IMR-90 (cell line): ENCODE results near the gene UBA1. TPM values are rescaled to one million over a fixed set of nuclear protein-coding genes. Genes with fewer than 3 reads are reported as not detected.

Source experiments
- ATAC-seq: fragments of 200-7000 bp; cut with Tn5 transposase; 2 replicates; pipeline ENCODE4 v1.9.1; 2020; ENCODE audit warnings: low read depth, mild to moderate bottlenecking, moderate library complexity
- BruUV-seq: library from RNA; stranded (reverse); fragments of 400-500 nt; replicated peaks from 2 replicates; lab custom pipeline; 2021; lab: Mats Ljungman, UMichigan
- CTCF ChIA-PET: fragments of 300-600 bp; formaldehyde crosslinking; extraction: SDS; loops from one replicate; lab custom pipeline; 2021; ENCODE audit warnings: antibody characterized with exemption; lab: Yijun Ruan, JAX
- POLR2A ChIA-PET: fragments of 300-600 bp; sonication (Branson Sonifier 250); formaldehyde crosslinking; loops from one replicate; lab custom pipeline; 2022; ENCODE audit warnings: antibody characterized with exemption; ENCODE audit not compliant: unreplicated experiment; lab: Charles Lee
- DNase-seq: peaks from one replicate; pipeline ENCODE4 v3.0.0; 2013
- H2AFZ ChIP-seq: replicated peaks from 2 replicates; pipeline ENCODE3; 2013; ENCODE audit warnings: low read length, mild to moderate bottlenecking; ENCODE audit not compliant: poor library complexity
- H2AK5ac ChIP-seq: 2 replicates; pipeline ENCODE4 v1.6.1; 2013; ENCODE audit warnings: low read depth, low read length, inconsistent platforms
- H2AK9ac ChIP-seq: replicated peaks from 2 replicates; pipeline ENCODE3; 2013; ENCODE audit warnings: mild to moderate bottlenecking, low read depth, low read length, moderate library complexity; ENCODE audit not compliant: poor library complexity
- H2BK120ac ChIP-seq: 2 replicates; pipeline ENCODE4 v1.6.1; 2013; ENCODE audit warnings: low read depth, low read length, inconsistent platforms
- H2BK15ac ChIP-seq: 3 replicates; pipeline ENCODE4 v1.6.1; 2013; ENCODE audit warnings: low read depth, low read length, inconsistent platforms
- H2BK20ac ChIP-seq: 2 replicates; pipeline ENCODE4 v1.6.1; 2013; ENCODE audit warnings: low read depth, mild to moderate bottlenecking, inconsistent platforms, low read length, moderate library complexity
- H2BK5ac ChIP-seq: 2 replicates; pipeline ENCODE4 v1.6.1; 2013; ENCODE audit warnings: mild to moderate bottlenecking, low read depth, low read length, inconsistent platforms; ENCODE audit not compliant: poor library complexity, severe bottlenecking
- H3K14ac ChIP-seq: replicated peaks from 2 replicates; pipeline ENCODE4 v1.6.1; 2013; ENCODE audit warnings: low read depth, low read length, inconsistent platforms
- H3K18ac ChIP-seq: 2 replicates; pipeline ENCODE4 v1.6.1; 2013; ENCODE audit warnings: low read depth, low read length, control low read depth
- H3K23ac ChIP-seq: 2 replicates; pipeline ENCODE4 v1.6.1; 2013; ENCODE audit warnings: low read depth, low read length, inconsistent platforms
- H3K27ac ChIP-seq: 2 replicates; pipeline ENCODE4 v1.5.1; 2013; ENCODE audit warnings: mild to moderate bottlenecking, control low read depth, low read length; ENCODE audit not compliant: insufficient read depth
- H3K27me3 ChIP-seq: 2 replicates; pipeline ENCODE4 v1.6.1; 2013; ENCODE audit warnings: low read length; ENCODE audit not compliant: control insufficient read depth, insufficient read depth
- H3K36me3 ChIP-seq: 2 replicates; pipeline ENCODE4 v1.6.1; 2013; ENCODE audit warnings: low read length, mixed read lengths; ENCODE audit not compliant: control insufficient read depth, insufficient read depth
- H3K4ac ChIP-seq: 2 replicates; pipeline ENCODE4 v1.6.1; 2013; ENCODE audit warnings: low read depth, low read length, inconsistent platforms
- H3K4me1 ChIP-seq: 2 replicates; pipeline ENCODE4 v1.6.1; 2013; ENCODE audit warnings: low read length, mixed read lengths; ENCODE audit not compliant: control insufficient read depth, insufficient read depth
- H3K4me2 ChIP-seq: 2 replicates; pipeline ENCODE4 v1.6.1; 2013; ENCODE audit warnings: low read depth, mild to moderate bottlenecking, control low read depth, low read length, moderate library complexity
- H3K4me3 ChIP-seq: 2 replicates; pipeline ENCODE4 v1.5.1; 2013; ENCODE audit warnings: low read depth, mild to moderate bottlenecking, control low read depth, low read length, moderate library complexity; ENCODE audit not compliant: insufficient read depth
- H3K56ac ChIP-seq: 2 replicates; pipeline ENCODE4 v1.6.1; 2013; ENCODE audit warnings: low read length, inconsistent platforms; ENCODE audit not compliant: insufficient read depth; ENCODE audit errors: extremely low read depth
- H3K79me1 ChIP-seq, 2 experiments: 2 replicates each; pipeline ENCODE4 v1.6.1; 2013; ENCODE audit warnings: low read length in 2 of 2, inconsistent platforms in 1 of 2, low read depth in 1 of 2
- H3K9ac ChIP-seq: 2 replicates; pipeline ENCODE4 v1.6.1; 2013; ENCODE audit warnings: low read depth, low read length, control low read depth
- H3K9me1 ChIP-seq: 2 replicates; pipeline ENCODE4 v1.6.1; 2013; ENCODE audit warnings: low read length, inconsistent platforms; ENCODE audit not compliant: insufficient read depth
- H3K9me3 ChIP-seq: 2 replicates; pipeline ENCODE4 v1.6.1; 2013; ENCODE audit warnings: low read length; ENCODE audit not compliant: control insufficient read depth, insufficient read depth
- H4K20me1 ChIP-seq: 2 replicates; pipeline ENCODE4 v1.6.1; 2013; ENCODE audit warnings: low read length, inconsistent platforms; ENCODE audit not compliant: insufficient read depth
- H4K5ac ChIP-seq: 2 replicates; pipeline ENCODE4 v1.6.1; 2013; ENCODE audit warnings: mild to moderate bottlenecking, low read depth, low read length, control low read depth
- H4K8ac ChIP-seq, 2 experiments: 2 replicates each; pipeline ENCODE4 v1.6.1; 2013; ENCODE audit warnings: low read depth in 2 of 2, low read length in 2 of 2, control low read depth in 1 of 2, inconsistent platforms in 1 of 2
- H4K91ac ChIP-seq: 2 replicates; pipeline ENCODE4 v1.6.1; 2013; ENCODE audit warnings: low read depth, low read length, inconsistent platforms; ENCODE audit not compliant: insufficient read depth
- BHLHE40 ChIP-seq: fragments of 150-350 bp; IDR thresholded peaks from 2 replicates; pipeline ENCODE4 v1.6.1; 2016; ENCODE audit warnings: mild to moderate bottlenecking, low read depth, low read length
- CTCF ChIP-seq: conservative IDR thresholded peaks from 2 replicates; pipeline ENCODE4 v1.5.1; 2012; ENCODE audit warnings: mild to moderate bottlenecking, low read depth, low read length, improper control_type of control experiment
- WGBS, 2 experiments: methylation state at CpG; one replicate each; pipeline versions ENCODE4 v1.1.5 to v1.1.7; 2013; ENCODE audit warnings: missing lambda C conversion rate in 2 of 2; ENCODE audit not compliant: insufficient read length in 1 of 2; ENCODE audit errors: extremely low coverage in 2 of 2; 5-methylcytosine and 5-hydroxymethylcytosine counted together
- dilution Hi-C: fragments of 300-500 bp; cut with HindIII; formaldehyde crosslinking; loops from one replicate; pipeline ENCODE4 v1.14.3; 2018; ENCODE audit warnings: low sequenced_read_pairs; ENCODE audit not compliant: unreplicated experiment
- in situ Hi-C: fragments of 300-500 bp; cut with MboI; formaldehyde crosslinking; loops from 3 replicates; pipeline ENCODE4 v1.14.3; 2019; ENCODE audit warnings: low sequenced_read_pairs, inconsistent platforms, mixed read lengths
- intact Hi-C: fragments of 100-400 bp; cut with micrococcal nuclease; formaldehyde crosslinking; loops from 2 replicates; pipeline ENCODE4 v1.10.0; 2022
- polyA plus RNA-seq, 3 experiments: library from polyadenylated mRNA; depleted of rRNA; stranded (reverse); fragments of >200 nt; gene quantifications; 2 replicates each; pipeline ENCODE4 v1.2.3, GENCODE V29; 2012; ENCODE audit warnings: low replicate concordance in 1 of 3
- total RNA-seq: library from RNA; depleted of rRNA; stranded (reverse); fragments of >200 nt; gene quantifications from 2 replicates; pipeline ENCODE4 v1.2.3, GENCODE V29; 2012

UBA1 gene
- total and polyA plus RNA-seq, 2 of the 4 experiments (the other 2 are of a cell fraction) = 299 to 343 TPM

GRCh38 chrX:47198026-47198686 lies 4.5 kb downstream of the UBA1 start:
- H3K36me3 ChIP-seq = peaks cover 62% of the 10 kb centered on the region

More at GRCh38 chrX:47198026-47198686, 4.5 kb downstream of the UBA1 start:
- H3K27ac ChIP-seq = no peak overlapping the region
- H2BK120ac ChIP-seq = no peak overlapping the region
- intact Hi-C loops = no loop called here
- in situ Hi-C loops = loop anchor here (10.0 kb wide), 2 partner anchors 187 to 327 kb away; no protein-coding TSS in a partner anchor
- no peak overlapping the region for H3K4me3 ChIP-seq
- H3K4ac ChIP-seq = no peak overlapping the region
- no peak overlapping the region for H4K91ac ChIP-seq
- H2BK15ac ChIP-seq = no peak overlapping the region
- peaks cover 24% of the 10 kb centered on the region for H3K4me1 ChIP-seq
- no peak overlapping the region for H3K56ac ChIP-seq
- ChIA-PET POLR2A (no interaction called here), CTCF (no interaction called here)
- dilution Hi-C loops = no loop called here
- peak; percentile 20 for DNase-seq
- H3K4me2 ChIP-seq = peak overlapping the region; percentile 24; the same call in 1 of the 2 replicates
- H3K9ac ChIP-seq = no peak overlapping the region
- no peak overlapping the region for H4K8ac ChIP-seq
- no peak overlapping the region for H2BK5ac ChIP-seq
- no peak overlapping the region for H4K5ac ChIP-seq
- H3K9me3 ChIP-seq = no peaks in the 10 kb centered on the region
- H2AK5ac ChIP-seq = no peak overlapping the region
- no peak overlapping the region for H2AFZ ChIP-seq
- no peak for ATAC-seq
- no peaks in the 10 kb centered on the region; the same call in 1 of the 2 replicates for H3K27me3 ChIP-seq
- peaks cover 5% of the 10 kb centered on the region; the same call in 1 of the 2 replicates for H3K9me1 ChIP-seq
- H3K18ac ChIP-seq = no peak overlapping the region
- no peak overlapping the region for H3K23ac ChIP-seq
- no peak overlapping the region for H3K14ac ChIP-seq
- peaks cover 82% of the 10 kb centered on the region for H4K20me1 ChIP-seq
- no TSS peak for BruUV-seq
- TF ChIP-seq CTCF (no peak), BHLHE40 (no peak)
- no peak overlapping the region for H2BK20ac ChIP-seq
- whole genome bisulfite sequencing, 2 experiments = no CpG with 5 or more reads among the region's 10 CpGs
- no peak overlapping the region for H2AK9ac ChIP-seq
- H3K79me1 ChIP-seq = peaks cover 34 to 69% of the 10 kb centered on the region in 2 experiments
